Measurements from ENCODE around the gene DST.
"Not testable (repeated sequence)": the region's sequence is repeated elsewhere in the genome, so short reads cannot be mapped to it uniquely, and the experiment has no call there.

Gene DST

GRCh38 chr6:56661338-56661737 is 18.6 kb upstream of the DST start:
- DNase-seq, result not testable (repeated sequence)

DNA sequence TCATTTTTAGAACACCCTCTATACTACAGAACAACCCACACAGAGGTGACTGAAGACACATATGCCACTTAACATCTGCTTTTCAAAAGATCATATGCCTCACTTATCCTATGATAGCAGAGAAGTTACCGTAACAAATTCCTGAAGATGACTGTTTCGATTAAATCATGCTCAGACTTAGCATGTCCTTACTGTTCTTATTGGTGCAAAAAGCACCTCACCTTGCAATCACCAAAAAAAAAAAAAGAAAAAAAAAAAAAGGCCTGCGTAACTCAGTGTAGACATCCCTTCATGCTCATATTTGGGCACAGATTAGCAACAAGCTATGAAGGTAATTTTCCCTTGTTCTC is 17.7 kb upstream of the DST start:
- DNase-seq, result no peak

GRCh38 chr6:56659721-56660380 is 17.2 kb upstream of the DST start:
- no peak for DNase-seq

- no peak for DNase-seq
These were observed 15.6 kb upstream of the DST start for GRCh38 chr6:56658326-56658725.

DNA sequence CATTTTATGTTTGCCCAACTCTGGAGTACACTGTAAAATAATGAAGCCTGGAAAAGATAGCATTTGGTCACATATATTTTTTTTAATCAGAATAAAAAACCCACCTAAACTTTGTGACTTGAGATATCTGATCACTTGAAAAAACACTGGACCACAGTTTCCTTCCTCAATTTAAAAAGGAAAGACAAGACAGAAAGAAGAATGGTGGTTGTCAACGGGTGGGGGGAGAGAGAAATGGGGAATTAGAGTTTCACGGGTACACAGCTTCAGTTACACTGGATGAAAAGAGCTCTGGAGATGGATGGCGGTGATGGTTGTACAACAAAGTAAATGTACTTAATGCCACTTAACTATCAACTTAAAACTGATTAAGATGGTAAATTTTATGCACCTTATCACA is 14.7 kb upstream of the DST start:
- no peak for DNase-seq

- DNase-seq, result no peak
These were observed 13.8 kb upstream of the DST start for GRCh38 chr6:56656466-56656865.

GRCh38 chr6:56655996-56656395 is 13.3 kb upstream of the DST start:
- no peak for DNase-seq

- DNase-seq, result no peak
These were observed 12.6 kb upstream of the DST start for GRCh38 chr6:56655249-56655648.

DNA sequence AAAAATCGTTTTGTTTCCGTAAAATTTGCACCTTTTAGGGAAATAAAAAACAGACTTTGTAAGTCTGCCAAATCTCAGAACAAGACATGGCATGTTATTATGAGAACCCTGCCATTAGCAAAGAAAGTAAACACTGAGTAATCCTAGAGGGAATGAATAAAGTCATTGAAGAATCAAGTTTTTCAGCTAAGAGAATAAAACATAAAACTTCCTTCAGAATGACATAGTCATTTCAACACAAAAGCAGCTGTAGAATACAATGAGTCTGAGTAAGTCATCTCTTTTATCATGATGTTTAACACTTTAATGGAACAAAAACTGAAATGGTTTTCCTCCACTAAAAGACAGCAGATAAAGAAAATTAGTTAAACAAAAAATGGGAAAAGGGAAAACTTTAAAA is 10.3 kb upstream of the DST start:
- no peak for DNase-seq

GRCh38 chr6:56652231-56652630 is 9.5 kb upstream of the DST start:
- DNase-seq, result no peak

DNA sequence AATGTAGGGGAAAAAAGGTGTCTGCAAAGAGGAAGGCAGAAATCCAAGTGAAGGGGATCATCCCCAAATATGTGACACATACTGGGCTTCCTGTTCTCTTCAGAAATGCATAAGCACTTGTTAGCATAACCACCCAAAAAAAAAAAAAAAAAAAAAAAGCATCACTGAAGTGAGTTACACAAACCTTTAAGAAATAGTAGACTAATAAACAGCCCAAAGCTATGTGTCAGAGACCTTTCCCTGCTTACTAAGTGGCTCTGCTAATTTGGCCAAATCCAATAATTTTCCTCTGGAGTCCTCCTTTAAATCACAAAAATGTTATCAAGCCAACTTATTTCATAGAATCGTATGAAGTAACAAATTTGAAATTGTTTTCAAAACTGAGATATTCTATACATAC is 7.5 kb upstream of the DST start:
- no peak for DNase-seq

DNA sequence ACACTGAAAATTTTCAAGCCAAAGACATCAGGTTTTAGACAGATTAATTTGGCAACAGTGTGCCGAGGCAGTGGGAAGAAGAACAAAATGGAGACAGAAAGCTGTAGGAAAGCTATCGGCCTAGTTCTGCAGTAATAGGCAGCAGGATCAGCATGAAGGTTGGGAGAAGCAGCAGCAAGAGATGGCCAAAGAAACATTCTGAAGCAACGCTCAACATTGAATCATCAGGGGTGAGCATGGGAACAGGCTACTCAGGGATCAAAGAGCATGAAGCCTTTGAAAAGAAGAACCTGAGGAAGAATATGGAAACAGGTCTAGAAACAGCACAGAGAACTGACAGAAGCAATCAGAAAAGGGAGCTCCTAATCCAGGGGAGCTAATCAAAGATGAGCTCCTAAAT is 7.1 kb upstream of the DST start:
- no peak for DNase-seq

- no peak for DNase-seq
These were observed 6.5 kb upstream of the DST start for GRCh38 chr6:56649053-56649769.

GRCh38 chr6:56647172-56647762 is 4.6 kb upstream of the DST start:
- DNase-seq, result no peak

- no peak for DNase-seq
These were observed 1.7 kb upstream of the DST start for GRCh38 chr6:56644366-56644765.

- no peak for DNase-seq
These were observed 845 bp upstream of the DST start for GRCh38 chr6:56643379-56644089.

GRCh38 chr6:56640374-56640773 is 2.3 kb downstream of the DST start:
- DNase-seq, result no peak

GRCh38 chr6:56638760-56639159 is 3.9 kb downstream of the DST start:
- no peak for DNase-seq

DNA sequence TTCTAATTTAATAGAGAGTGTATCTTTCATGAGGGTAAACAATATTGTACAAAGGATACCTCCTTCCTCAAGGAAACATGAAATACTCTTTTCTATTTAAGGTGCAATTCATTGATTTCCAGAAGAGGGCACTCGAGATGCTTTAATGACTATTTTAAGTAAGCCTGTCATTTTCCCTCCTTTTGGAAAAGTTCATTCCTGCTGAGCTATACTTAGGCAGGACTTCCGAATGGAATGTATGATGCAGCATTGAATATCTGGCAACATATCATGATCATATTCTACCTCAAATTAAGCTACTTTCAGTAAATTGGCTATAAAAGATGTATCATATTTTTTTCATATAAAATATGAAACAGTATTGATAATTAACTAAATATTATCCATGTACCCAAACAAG is 5.0 kb downstream of the DST start:
- peak; percentile 49 to 67 for DNase-seq

- no peak for DNase-seq
These were observed 14.6 kb downstream of the DST start for GRCh38 chr6:56628105-56628504.

GRCh38 chr6:56625356-56625755 is 17.3 kb downstream of the DST start:
- DNase-seq, result no peak

DNA sequence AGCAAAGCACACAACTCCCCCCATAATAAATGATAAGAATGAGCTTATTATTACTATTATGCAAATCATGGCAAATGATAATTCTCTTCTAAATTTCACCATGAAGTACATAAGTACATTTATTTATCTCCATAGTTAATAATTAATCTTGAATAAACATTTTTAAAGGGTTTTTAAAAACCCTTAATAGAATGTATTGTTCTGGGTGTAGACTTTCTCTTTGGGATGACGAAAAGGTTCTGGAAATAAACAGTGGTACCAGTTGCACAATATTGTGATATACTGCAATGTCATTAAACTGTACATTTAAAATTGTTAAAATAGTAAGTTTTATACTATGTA is 18.0 kb downstream of the DST start:
- DNase-seq, result peak in 1 of 2 experiments; percentile 32

- peak in 1 of 2 experiments; percentile 39 for DNase-seq
These were observed 18.5 kb downstream of the DST start for GRCh38 chr6:56624046-56624727.

All from NCI-H526 (cell line).